GM18505 (cell line): ENCODE data around the gene SS18.

Experiments
- ATAC-seq: cut with Tn5 transposase; IDR thresholded peaks from one replicate; pipeline ENCODE4 v1.9.1; 2021; ENCODE audit not compliant: unreplicated experiment
- POLR2A ChIP-seq: IDR thresholded peaks from 4 replicates; pipeline ENCODE4 v1.6.1; 2011; ENCODE audit warnings: borderline replicate concordance; ENCODE audit not compliant: insufficient read depth, insufficient read length; ENCODE audit errors: extremely low read depth

SS18 gene

GRCh38 chr18:26051843-26052242 is 38.6 kb downstream of the SS18 start:
- TF ChIP-seq POLR2A: no peak
- no peak for ATAC-seq

DNA sequence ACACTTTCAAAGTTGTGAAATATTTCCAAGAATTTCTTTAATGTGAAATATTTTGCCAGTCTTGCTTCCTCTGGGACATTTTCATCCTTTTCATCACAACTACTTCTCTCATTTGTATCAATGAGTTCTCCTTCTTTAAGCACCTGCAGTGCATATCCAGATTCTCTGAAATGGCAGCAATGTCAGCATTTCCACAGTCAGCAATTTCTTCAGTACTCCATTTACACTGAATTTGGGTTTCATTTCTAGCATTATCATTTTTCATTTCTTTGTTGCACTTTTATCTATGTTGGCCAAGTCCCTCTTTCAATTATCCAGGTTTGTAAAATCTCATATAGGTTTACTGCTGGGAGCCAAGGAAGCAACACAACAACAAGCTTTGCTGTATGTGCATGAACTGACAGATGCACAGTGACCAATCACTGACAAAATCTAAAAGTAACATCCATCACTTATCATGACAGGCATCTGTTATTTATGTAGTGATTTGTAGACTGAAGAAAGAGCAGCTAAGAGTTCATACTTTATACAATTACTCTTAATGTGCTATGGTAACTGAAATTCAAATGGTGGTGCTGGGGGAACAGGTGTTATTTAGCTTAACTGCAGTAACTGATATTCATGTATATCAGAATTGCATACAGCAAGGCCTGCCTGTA is 43.9 kb downstream of the SS18 start:
- TF ChIP-seq POLR2A: no peak
- no peak for ATAC-seq

DNA sequence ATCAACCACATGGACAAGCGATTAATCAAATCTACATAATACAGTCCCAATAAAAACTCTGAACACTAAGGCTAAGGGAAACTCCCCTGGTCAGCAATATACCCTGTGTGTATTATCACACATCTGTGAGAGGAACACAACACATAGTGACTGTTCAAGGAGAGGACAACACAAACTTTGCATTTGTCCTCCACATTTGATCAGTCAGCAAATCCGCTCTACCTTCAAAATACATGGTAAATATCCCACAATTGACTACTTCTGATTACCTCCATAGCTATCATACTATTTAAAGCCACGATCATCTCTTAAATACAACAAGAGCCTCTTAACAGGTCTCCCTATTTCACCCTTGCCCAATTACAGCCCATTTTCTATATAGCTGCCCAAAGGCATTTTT is 45.6 kb downstream of the SS18 start:
- TF ChIP-seq POLR2A: no peak
- ATAC-seq: no peak

- no peak for ATAC-seq
- TF ChIP-seq POLR2A: no peak
Measured at GRCh38 chr18:26040051-26040656, 50.3 kb downstream of the SS18 start.

- no peak for ATAC-seq
- no peak for TF ChIP-seq POLR2A
Measured at GRCh38 chr18:26039203-26039602, 51.2 kb downstream of the SS18 start.

- ATAC-seq: no peak
Measured at GRCh38 chr18:26036635-26037034, 53.8 kb downstream of the SS18 start.

GRCh38 chr18:26034850-26035497 is 55.4 kb downstream of the SS18 start:
- ATAC-seq: no peak
- TF ChIP-seq POLR2A: no peak

More at GRCh38 chr18:26036635-26037034, 53.8 kb downstream of the SS18 start:
- no peak for TF ChIP-seq POLR2A

DNA sequence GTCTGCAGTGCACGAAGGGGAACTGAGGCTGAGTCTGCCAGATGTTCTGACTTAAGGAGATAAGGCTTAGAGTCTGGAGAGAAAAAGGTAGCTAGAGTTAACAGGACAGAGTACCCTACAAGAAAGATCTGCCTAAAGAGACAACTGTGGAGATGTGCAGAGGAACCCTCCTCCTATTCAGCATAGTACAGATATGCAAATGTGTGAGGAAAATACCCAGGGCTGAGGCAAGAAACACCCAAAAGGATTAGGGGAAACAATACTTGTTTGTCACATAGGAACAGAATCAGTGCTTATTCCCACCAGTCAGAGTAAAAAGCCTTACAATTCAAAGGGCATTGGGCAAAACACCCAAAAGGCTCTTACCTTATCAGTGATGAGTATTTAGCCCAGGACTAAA is 67.8 kb downstream of the SS18 start:
- TF ChIP-seq POLR2A: no peak
- ATAC-seq: no peak

- TF ChIP-seq POLR2A: no peak
- ATAC-seq: no peak
Measured at GRCh38 chr18:26021061-26021754, 69.2 kb downstream of the SS18 start.

DNA sequence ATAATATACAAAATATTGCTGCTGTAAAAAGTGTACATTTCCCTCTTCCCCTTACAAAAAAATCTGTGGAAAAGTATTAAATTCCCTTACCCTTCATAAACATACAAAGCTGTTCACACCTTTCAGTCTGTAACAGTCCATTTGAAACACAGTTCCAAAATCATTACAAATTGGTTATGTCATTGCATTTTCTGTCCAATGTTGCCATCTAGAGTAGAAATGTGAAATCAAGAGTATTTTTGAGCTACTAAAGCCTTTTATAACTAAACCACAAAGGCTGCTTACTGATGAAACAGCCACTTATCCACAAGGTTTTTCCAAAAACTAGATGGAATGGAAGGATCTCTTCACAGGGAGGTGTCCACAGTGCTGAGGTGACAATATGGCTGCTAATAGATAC is 72.5 kb downstream of the SS18 start:
- no peak for ATAC-seq
- TF ChIP-seq POLR2A: no peak

GRCh38 chr18:26014462-26014861 is 76.0 kb downstream of the SS18 start:
- ATAC-seq: no peak
- no peak for TF ChIP-seq POLR2A

DNA sequence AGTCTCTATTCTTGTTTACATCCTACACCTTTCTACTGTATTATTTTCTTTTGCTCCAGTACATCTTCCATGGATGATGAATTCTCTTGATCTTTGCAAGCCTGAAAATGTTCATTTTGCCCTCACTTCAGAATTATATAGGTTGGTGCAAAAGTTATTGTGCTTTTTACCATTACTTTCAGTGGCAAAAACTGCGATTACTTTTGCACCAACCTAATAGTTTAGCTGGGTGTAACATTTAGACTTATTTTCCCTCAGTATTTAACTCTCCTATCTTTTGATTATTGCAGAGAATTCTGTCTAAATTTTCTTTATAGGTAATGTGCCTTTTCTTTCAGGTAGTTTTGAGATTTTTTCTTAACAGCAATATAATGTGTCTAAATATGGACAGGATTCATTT is 81.8 kb downstream of the SS18 start:
- no peak for ATAC-seq
- no peak for TF ChIP-seq POLR2A

GRCh38 chr18:26008096-26008495 is 82.3 kb downstream of the SS18 start:
- TF ChIP-seq POLR2A: no peak
- ATAC-seq: no peak
